T47D (cell line): ENCODE data around the gene GZMB.
A peak's percentile ranks its signal among the peaks of the same experiment; 100 is the strongest.
"Not testable (repeated sequence)": the region's sequence is repeated elsewhere in the genome, so short reads cannot be mapped to it uniquely, and the experiment has no call there.

ENCODE experiments used
- DNase-seq, 2 experiments: peaks; one replicate each; pipeline versions ENCODE4 v3.0.0 to v3.0.0-alpha.2; 2011 to 2012; ENCODE audit warnings: low read depth in 1 of 2, low spot score in 1 of 2
- JUND ChIP-seq: IDR thresholded peaks from 2 replicates; pipeline ENCODE4 v1.6.1; 2012; ENCODE audit warnings: low read depth
- in situ Hi-C: cut with HindIII; loops from 2 replicates; pipeline ENCODE4 v1.10.0; 2016; ENCODE audit warnings: low sequenced_read_pairs, low pct_unique_long_range_greater_than_20kb

The GZMB gene

DNA sequence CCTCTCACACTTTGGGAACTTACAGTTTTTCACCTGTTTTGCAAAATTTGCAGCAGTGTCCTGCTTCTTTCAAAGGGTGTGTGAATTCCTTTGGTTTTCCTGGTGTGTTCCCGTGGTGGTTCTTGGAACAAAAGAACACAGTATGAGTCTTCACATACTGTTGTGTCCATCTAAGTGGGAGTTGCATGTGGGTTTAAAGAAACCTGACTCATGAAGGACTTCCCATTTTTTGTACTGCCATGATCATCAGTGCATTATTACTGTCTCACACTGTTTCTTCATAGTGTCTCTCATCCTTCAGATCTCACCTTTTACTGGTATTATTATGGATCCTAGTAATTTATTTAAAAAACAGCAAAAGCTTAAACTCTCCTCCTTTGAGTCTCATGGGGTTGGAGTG lies 20.7 kb downstream of the GZMB start:
- TF ChIP-seq JUND: no peak
- no peak for DNase-seq
- in situ Hi-C loops: no loop called here

DNA sequence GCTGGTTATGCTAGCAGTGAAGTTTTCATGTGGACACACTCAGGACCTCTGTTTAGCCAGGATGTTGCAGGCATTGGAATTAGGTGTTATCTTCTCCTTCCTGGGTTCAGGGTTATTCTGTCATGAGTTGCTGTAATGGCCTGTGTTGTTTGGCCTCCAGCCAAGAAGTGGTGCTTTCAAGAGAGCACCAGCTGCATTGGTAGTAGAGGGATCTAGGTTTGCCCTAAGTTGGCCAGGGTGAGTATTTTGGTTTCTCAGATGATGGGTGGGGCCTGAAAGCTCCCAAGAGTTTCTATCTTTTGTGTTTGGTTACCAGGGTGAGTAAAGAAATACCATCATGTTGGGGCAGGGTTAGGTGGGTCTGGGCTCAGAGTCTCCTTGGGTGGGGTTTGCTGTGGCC lies 21.8 kb downstream of the GZMB start:
- peak in 1 of 2 experiments; percentile 4 for DNase-seq
- in situ Hi-C loops: no loop called here
- TF ChIP-seq JUND: no peak

DNA sequence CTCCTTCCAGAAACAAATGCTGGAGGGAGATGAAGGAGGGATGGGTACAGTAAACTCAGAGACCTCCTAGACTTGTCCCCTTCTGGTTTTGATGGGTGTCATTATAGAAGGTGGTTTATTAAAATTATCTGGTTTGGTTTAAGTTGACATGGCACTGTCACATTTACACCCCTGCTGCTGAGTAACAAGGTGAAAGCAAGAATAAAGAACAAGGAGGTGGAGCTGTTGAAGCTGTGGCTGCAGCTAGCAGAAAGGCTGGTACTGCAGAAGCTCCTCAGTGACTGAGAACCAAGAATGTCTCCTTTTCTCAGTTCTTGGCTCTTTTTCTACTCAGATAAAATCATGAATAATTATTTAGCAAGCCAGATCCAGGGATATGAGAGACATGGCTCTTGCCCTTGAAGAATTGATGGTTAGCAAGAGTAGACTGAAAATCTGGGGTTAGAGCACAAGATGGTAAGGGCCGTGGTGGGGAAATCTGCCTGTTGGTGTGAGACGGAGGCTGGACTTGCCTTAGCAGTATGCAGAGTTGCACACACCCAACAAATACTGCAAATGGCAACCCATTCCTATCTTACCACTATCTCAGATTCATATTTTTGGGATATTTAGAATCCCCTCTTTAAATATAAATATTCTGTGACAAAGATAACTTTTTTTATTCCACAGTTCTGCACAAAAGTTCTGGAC lies 24.2 kb downstream of the GZMB start, which contains the start of gene GZMH:
TSS of gene GZMH (minus strand) at position 31 of the 690 bp plus-strand sequence. CDS start 72 bp downstream, outside the sequence.
- no peak for DNase-seq
- no peak for TF ChIP-seq JUND
- in situ Hi-C loops: no loop called here

DNA sequence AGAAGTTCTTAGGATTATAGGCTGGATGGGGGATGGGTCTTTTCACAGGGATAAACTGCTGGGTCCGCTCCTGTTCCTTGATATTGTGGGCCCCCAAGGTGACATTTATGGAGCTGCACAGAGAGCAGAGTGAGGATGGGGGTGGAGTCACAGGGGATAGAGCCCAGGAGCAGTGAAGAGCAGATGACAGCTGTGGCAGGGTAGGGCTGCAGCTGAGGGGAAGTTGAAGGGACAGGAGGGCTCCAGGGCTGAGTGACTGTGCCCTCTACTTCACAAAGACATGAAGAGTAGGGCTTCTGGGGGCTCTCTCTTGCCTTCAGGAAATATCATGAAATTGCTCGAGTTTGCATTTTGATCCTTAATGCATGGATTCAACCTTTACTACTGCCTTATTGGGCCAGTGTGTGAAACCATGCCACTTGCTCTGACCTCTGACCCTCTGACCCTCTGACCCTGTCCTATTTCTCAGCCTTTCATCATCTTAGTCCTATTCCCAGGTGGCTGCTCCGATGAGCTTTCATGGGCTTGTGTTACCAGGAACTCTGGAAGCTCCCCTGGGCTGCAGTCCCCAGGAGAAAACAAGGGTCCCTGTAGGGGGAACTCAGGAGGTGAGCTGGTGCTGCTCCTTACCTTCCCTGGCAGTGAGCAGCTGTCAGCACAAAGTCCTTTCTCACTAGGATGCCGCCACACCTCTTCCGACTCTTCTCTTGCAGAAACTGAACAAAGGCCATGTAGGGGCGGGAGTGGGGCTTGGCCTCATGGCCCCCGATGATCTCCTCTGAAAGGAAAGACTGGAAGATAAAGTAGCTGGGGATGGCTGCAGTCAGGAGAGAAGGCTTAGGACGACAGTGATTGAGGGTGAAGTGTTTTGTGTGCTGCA lies 26.1 kb downstream of the GZMB start:
- no peak for DNase-seq
- in situ Hi-C loops: no loop called here
- TF ChIP-seq JUND: no peak

DNA sequence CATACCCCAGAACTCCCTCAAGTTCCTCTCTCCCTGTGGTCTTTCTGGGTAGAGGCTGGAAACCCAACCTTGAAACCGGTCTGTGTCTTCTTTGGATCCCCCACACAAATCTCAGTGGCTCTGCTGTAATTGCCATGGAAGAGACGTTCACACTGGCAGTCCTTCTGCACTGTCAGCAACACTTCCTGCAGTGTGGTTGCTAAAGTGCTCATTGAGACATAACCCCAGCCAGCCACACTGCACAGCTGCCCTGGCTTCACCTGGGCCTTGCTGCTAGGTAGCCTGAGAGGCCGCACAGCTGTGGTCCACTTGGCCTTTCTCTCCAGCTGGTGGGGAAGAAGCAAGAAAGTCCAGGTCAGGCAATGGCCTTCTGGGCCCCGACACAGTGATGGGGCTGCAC lies 26.9 kb downstream of the GZMB start:
- no peak for TF ChIP-seq JUND
- DNase-seq: no peak
- in situ Hi-C loops: no loop called here

DNA sequence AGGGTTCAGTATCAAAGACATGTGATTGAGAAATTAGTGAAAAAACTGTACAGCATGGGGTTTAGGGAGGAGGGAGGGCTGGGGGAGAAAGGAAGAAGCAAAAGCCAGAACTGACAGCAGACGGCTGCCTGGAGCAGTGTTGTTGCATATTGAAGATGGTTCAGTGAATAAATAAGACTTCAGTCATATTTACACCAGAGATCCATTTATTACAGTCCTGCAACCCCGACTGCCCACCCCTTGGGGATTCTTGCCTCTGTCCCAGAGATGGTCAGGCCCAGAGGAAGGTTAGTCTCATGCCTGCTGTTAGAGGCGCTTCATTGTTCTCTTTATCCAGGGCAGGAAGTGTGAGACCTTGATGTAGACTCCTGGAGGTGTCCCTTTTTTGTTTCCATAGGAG lies 27.7 kb downstream of the GZMB start:
- no peak for DNase-seq
- TF ChIP-seq JUND: no peak
- in situ Hi-C loops: no loop called here

DNA sequence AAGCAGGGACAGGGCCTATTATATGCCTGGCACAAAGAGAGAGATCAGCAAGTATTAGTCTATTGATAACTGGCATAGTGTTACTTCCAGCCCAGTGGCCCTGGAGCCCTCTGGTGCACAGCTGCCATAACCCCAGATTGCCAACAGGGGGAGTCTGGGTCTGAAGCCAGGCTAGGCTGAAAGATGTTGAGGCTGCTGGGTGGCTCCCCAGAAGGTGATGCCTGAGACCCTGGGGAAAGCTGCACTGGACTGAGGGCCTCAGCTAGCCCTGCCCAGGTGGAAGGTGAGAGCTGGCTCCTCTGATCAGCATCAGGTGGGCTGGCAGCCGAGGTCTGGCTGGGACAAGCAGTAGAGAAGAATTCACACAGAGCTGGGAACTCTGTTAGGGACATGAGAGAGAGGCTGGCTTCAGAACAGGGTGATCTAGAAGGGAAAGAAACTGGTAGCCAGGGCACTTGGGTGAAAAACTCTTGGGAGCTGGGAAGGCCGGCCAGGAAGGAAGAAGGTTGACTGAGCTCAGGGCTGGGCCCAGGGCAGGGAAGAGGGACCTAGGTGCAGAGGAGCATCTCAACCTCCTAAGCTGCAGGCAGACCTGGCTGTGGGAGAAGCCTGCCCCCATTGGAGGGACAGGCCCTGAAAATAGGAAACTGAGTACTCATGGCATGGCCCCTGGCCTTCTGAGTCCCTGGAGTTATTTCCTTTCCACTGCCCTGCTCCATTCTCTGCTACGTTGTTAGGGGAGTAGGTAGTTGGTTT lies 28.4 kb downstream of the GZMB start:
- TF ChIP-seq JUND: no peak
- in situ Hi-C loops: no loop called here
- peak in 1 of 2 experiments; percentile 20 for DNase-seq

DNA sequence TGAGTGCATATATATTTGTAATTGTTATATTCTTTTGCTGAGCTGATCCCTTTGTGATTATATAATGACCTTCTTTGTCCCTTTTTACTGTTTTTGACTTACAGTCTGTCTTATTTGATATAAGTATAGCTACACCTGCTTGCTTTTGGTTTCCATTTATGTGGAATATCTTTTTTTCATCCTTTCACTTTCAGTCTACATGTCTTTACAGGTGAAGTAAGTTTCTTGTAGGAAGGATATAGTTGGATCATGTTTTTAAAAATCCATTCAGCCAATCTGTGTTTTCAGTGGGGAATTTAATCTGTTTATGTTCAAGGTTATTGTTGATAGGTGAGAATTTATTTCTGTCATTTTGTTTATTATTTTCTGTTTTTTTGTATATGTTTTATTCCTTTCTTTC lies 36.6 kb downstream of the GZMB start:
- TF ChIP-seq JUND: no peak
- in situ Hi-C loops: no loop called here
- no peak for DNase-seq

DNA sequence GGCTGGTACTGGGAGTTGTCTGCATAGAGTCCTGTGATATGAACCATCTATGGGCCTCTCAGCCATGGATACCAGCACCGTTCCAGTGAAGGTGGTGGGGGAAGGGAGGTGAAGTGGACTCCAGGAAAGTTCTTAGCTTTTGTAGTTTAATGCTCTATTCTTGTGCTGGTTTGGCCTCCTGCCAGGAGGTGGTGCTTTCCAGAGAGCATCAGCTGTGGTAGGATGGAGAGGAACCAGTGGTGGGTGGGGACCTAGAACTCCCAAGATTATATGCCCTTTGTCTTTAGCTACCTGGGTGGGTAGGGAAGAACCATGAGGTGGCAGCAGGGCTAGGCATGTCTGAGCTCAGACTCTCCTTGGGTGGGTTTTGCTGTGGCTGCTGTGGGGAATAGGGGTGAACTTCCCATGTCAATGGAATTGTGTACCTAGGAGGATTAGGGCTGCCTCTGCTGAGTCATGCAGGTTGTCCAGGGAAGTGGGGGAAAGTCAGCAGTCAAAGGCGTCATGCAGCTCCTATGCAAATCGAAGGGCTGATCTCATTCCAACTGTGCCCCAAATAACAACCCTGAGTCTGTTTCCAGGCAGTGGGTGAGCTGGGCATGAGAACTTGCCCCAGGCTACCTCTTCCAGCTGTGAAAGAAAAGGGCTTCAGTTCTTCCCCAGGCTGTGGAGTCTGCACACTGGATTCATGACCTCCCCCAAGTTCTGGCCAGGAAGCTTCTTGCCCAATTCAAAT lies 38.7 kb downstream of the GZMB start:
- in situ Hi-C loops: no loop called here
- no peak for DNase-seq
- TF ChIP-seq JUND: no peak

DNA sequence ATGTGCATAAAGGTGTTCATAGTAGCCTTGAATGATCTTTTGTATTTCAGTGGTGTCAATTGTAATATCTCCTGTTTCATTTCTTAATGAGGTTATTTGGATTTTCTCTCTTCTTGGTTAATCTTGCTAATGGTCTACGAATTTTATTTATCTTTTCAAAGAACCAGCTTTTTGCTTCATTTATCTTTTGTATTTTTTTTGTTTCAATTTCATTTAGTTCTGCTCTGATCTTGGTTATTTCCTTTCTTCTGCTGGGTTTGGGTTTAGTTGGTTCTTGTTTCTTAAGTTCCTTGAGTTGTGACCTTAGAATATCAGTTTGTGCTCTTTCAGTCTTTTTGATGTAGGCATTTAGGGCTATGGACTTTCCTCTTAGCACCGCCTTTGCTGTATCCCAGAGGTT lies 43.0 kb downstream of the GZMB start:
- in situ Hi-C loops, DNase-seq: not testable (repeated sequence)

DNA sequence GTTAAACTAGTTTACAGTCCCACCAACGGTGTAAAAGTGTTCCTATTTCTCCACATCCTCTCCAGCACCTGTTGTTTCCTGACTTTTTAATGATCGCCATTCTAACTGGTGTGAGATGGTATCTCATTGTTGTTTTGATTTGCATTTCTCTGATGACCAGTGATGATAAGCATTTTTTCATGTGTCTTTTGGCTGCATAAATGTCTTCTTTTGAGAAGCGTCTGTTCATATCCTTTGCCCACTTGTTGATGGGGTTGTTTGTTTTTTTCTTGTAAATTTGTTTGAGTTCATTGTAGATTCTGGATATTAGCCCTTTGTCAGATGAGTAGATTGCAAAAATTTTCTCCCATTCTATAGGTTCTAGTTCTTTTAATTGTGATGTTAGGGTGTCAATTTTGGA lies 49.6 kb downstream of the GZMB start:
- DNase-seq, in situ Hi-C loops: not testable (repeated sequence)
